ENCODE data around the gene NATD1. TPM values are rescaled to one million over a fixed set of nuclear protein-coding genes. Genes with fewer than 3 reads are reported as not detected.
A peak's percentile ranks its signal among the peaks of the same experiment; 100 is the strongest.

NATD1 gene
- total RNA-seq, 2 experiments from 2014 or later, result 1.8 to 1.9 TPM

DNA sequence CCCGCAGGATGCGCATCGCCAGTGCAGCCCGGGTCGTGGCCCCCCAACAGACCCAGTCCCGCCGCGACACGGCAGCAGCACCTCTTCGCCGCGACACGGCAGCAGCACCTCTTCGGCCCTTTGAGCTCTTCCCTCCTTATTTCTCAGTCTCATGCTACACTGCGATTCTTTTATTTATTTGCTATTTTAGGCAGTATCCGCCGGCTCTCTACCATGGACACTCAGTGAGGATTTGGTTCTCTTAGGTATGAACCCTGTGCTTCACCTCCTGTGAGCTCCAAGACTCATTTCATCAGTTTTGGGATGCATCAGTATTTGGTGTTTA, 23.0 kb upstream of the NATD1 start:
- H3K9me3 Mint-ChIP-seq (ENCODE audit: low read depth), result no peaks in the 10 kb centered on the region
- H3K4me1 Mint-ChIP-seq, result peaks cover 35% of the 10 kb centered on the region
- DNase-seq, result no peak
- H3K27ac Mint-ChIP-seq, result no peak overlapping the region
- no peak for ATAC-seq
- H3K4me3 Mint-ChIP-seq, result peak overlapping the region; percentile 67
- no peaks in the 10 kb centered on the region for H3K27me3 Mint-ChIP-seq
- no peaks in the 10 kb centered on the region for H3K36me3 Mint-ChIP-seq
- CTCF ChIA-PET, result interaction anchor here (0.8 to 3.6 kb wide), 7 partner anchors 10 to 237 kb away, joined by 3 to 30 read pairs (median 6); partner anchors contain the start of gene DHRS7B

DNA sequence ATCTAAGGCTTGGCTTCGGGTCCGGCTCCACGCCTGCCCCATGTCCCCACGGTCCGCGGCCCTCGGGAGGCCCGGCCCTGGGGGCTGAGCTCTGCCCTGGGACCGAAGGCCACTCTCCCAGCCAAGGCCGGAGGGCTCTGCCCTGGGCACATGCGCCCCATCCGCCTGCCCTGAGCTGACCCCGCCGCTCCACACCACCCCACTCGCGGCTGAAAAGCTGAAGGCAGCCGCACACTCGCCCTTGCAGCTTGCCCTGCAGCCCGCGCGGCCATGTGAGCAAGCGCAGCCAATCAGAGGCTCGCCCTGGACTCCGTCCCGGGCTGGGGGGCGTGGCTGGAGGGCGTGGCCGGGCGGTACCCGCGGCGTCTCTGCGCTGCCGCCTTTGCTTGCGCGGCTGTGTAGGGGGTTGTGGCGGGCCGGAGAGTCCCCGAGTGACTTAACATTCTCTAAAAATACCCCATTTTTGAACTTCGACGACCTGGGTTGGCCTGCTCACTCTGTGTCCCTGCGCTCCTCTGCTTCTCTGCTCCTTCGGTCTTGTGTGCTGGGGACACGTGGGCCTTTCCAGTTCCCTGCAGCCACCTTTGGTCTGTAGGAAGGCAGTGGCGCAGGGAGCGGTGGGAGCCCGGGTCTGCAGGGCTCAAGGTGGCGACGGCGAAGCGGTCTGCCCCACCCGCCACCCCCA, 22.5 kb upstream of the NATD1 start:
- H3K36me3 Mint-ChIP-seq, result no peaks in the 10 kb centered on the region
- H3K4me3 Mint-ChIP-seq, result peak overlapping the region; percentile 67
- H3K4me1 Mint-ChIP-seq, result peaks cover 35% of the 10 kb centered on the region
- CTCF ChIA-PET, result interaction anchor here (0.8 to 3.6 kb wide), 7 partner anchors 9 to 237 kb away, joined by 3 to 30 read pairs (median 6); partner anchors contain the start of gene DHRS7B
- H3K27ac Mint-ChIP-seq, result peak overlapping the region; percentile 65
- DNase-seq (peak; percentile 95), ATAC-seq (peak; percentile 93)
- H3K27me3 Mint-ChIP-seq, result no peaks in the 10 kb centered on the region
- no peaks in the 10 kb centered on the region for H3K9me3 Mint-ChIP-seq (ENCODE audit: low read depth)

DNA sequence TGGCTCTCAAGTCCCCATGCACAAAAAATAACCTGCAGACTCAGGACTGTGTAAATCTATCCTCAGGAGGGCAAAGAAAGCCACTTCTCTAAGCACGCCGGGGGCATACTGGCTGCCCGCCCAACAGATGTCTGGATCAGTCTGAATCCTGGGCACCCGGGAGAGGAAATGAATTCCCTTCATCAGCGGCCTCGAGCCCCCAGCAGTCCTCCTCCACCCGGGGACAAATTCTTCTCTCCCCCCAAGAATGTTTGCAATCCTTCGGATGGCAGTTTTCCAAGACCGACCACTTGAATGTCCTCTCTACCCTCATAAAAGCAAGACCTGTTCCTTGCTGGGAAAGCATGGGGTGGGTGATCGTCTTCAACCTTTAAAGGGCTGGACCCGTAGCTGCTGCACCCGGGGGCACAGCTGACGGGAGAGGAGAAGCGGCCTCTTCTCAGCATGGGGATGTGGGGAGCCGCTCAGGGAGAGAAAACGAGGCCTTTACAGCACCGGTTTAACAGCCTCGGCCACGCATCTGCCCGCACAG, 21.9 kb upstream of the NATD1 start:
- Mint-ChIP-seq H3K9me3 (ENCODE audit: low read depth) (no peaks in the 10 kb centered on the region), H3K4me1 (peaks cover 31% of the 10 kb centered on the region), H3K36me3 (no peaks in the 10 kb centered on the region), H3K4me3 (peak overlapping the region; percentile 67), H3K27me3 (no peaks in the 10 kb centered on the region), H3K27ac (peak overlapping the region; percentile 1)
- no peak for DNase-seq
- CTCF ChIA-PET, result interaction anchor here (1.0 to 3.6 kb wide), 5 partner anchors 9 to 238 kb away, joined by 3 to 30 read pairs (median 7); no protein-coding TSS in a partner anchor
- peak; percentile 5 for ATAC-seq

DNA sequence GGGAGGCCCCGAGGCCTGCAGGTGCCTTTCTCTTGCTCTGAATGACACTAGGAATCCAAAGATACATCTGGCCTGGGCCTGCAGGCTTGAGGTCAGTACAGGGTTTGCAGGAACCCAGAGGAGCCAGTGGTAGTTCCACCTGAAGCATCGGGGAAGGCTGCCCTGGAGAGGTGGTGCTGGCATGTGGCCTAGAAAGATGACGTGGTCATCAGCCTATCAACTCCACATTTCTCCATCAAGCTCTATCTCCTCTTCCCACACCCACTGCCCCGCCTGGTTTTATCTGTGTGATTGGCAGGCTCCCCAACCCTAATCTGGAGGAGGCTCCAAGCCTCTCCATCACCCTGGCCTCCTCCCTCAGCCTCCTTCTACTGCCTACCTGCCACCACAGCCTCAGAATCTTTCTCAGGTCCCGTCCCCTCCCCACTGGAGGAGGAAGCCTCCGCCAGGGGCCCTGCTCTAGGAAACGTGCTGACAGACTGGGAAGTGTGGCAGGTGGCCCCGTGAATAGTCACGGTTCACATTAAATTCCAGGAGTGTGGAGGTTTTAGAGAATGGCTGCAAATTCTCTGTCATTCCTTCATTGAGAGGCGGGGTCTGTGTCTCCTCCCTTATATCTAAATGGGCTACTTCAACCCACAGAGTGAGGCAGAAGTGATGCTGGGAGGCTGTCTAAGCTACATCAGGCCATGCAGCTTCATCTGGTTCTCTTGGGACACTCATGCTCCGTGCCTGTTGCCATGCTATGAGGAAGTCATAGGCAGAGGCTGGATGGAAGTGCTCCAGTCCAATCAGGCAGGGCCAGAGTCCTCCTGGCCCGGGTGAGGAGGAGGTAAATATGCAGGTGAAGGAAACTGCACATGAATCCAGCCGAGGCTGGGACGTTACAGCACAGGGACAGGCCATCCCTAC, 19.9 kb upstream of the NATD1 start:
- DNase-seq (no peak), ATAC-seq (no peak)
- Mint-ChIP-seq H3K36me3 (no peaks in the 10 kb centered on the region), H3K27ac (no peak overlapping the region), H3K4me1 (peaks cover 25% of the 10 kb centered on the region), H3K4me3 (no peak overlapping the region), H3K9me3 (ENCODE audit: low read depth) (no peaks in the 10 kb centered on the region), H3K27me3 (no peaks in the 10 kb centered on the region)
- CTCF ChIA-PET, result no interaction called here

DNA sequence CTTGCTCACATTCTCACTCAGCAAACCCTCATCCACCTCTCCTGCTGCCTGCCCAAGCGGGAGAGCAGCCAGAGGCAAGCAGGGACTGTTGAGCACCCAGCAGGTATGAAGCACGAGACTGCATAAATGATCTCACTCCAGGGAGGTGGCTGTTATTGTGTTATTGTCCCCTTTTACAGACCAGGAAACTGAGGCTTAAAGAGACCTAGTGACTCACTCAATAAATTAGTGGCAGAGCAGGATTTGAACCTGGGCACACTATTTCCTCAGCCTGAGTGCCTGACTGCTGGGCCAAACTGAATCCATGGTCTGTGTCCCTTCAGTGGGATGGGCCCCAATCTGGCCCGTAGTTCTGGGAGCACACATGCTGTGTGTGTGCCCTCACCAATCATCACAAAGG, 19.0 kb upstream of the NATD1 start:
- H3K4me1 Mint-ChIP-seq, result peaks cover 31% of the 10 kb centered on the region
- no peaks in the 10 kb centered on the region for H3K27me3 Mint-ChIP-seq
- no peak overlapping the region for H3K4me3 Mint-ChIP-seq
- H3K36me3 Mint-ChIP-seq, result no peaks in the 10 kb centered on the region
- H3K27ac Mint-ChIP-seq, result no peak overlapping the region
- ATAC-seq (no peak), DNase-seq (no peak)
- CTCF ChIA-PET, result no interaction called here
- H3K9me3 Mint-ChIP-seq (ENCODE audit: low read depth), result no peaks in the 10 kb centered on the region

DNA sequence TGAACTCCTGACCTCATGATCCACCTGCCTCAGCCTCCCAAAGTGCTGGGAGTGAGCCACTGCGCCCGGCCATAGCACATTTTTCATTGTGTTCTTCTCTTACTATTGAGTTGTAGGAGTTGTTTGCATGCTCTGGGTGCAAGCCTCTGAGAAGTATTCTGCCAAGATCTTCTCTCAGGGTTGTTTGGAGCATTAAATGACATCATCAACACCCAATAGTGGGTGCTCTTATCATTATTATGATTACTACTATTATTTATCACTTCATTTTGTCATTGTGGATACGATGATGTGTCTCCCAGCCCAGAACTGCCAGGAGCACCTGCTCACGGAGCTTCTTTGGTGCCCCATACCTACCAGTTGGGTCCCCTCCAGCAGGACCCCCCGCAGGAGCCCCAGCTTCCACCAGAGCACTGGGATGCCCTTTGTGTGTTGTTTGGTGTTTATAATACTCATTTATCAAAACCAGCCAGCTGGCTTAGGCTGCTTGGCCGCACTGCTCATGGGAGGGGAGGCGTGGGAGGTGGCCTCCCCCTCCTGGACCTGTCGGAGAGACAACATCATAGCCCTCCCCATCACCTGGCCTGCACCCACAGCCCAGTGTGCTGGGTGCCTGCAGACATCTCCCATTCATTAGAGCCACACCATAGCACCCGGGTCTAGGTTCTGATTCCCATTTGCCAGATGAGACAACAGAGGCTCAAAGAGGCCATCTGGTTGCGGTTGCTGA, 18.4 kb upstream of the NATD1 start:
- ATAC-seq, result no peak
- H3K9me3 Mint-ChIP-seq (ENCODE audit: low read depth), result no peaks in the 10 kb centered on the region
- no peak for DNase-seq
- no peak overlapping the region for H3K27ac Mint-ChIP-seq
- H3K36me3 Mint-ChIP-seq, result no peaks in the 10 kb centered on the region
- CTCF ChIA-PET, result interaction anchor here (0.9 kb wide), 1 partner anchor 8 kb away, joined by 3 read pairs; no protein-coding TSS in a partner anchor
- H3K27me3 Mint-ChIP-seq, result no peaks in the 10 kb centered on the region
- peaks cover 33% of the 10 kb centered on the region for H3K4me1 Mint-ChIP-seq
- H3K4me3 Mint-ChIP-seq, result no peak overlapping the region

DNA sequence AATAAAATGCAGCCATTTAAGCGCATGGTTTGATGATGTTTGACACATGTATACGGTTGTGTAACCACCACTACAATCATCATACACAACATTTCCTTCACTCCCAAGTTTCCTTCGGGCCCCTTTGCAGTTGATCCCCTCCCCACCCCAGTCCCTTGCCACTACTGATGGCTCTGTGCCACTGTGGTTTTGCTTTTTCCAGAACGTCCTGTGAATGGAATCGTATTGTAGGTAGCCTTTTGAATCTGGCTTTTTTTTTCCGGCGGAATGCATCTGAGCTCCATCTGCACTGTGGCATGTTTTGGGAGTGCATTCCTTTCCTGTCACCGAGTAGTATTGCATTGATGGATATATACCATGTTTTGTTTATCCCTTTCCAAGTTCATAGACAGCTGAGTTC, 16.2 kb upstream of the NATD1 start:
- Mint-ChIP-seq H3K36me3 (no peaks in the 10 kb centered on the region), H3K4me1 (peaks cover 22% of the 10 kb centered on the region), H3K27ac (no peak overlapping the region), H3K27me3 (peaks cover 4% of the 10 kb centered on the region), H3K4me3 (no peak overlapping the region), H3K9me3 (ENCODE audit: low read depth) (no peaks in the 10 kb centered on the region)
- DNase-seq (no peak), ATAC-seq (no peak)
- CTCF ChIA-PET, result interaction anchor here (1.6 kb wide), 1 partner anchor 10 kb away, joined by 4 read pairs; no protein-coding TSS in a partner anchor

DNA sequence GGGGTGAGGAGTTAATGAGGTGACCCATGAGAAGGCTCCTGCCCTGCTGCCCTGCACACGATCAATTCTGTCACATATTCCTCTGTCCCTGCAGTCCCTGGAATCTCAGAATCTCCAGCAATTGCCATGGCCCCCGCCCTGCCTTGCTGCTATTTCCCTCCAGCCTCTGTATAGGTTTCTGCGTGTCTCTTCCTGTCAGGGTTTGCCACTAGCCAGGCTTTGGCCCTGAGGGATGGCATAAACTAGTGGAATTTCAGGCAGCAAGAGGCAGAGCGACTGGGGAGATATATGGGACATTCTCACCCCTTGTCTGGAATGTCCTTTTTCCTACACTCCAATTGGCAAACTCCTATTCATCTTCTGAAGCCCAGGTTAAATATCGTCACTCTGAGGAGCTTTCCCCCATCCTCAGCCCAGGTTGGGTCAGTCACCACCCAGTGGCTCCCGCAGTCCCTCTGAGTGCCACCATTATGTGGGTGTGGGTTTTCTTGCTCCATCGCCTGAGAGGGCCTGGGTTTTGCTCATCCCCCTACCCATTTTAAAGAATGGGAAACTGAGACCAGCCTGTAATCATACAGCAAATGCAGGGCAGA, 15.5 kb upstream of the NATD1 start:
- H3K27ac Mint-ChIP-seq, result peak overlapping the region; percentile 74
- no peaks in the 10 kb centered on the region for H3K9me3 Mint-ChIP-seq (ENCODE audit: low read depth)
- ATAC-seq (no peak), DNase-seq (no peak)
- peaks cover 4% of the 10 kb centered on the region for H3K27me3 Mint-ChIP-seq
- CTCF ChIA-PET, result interaction anchor here (1.1 to 2.9 kb wide), 4 partner anchors 11 to 149 kb away, joined by 3 to 14 read pairs (median 4); no protein-coding TSS in a partner anchor
- H3K36me3 Mint-ChIP-seq, result no peaks in the 10 kb centered on the region
- H3K4me1 Mint-ChIP-seq, result peaks cover 22% of the 10 kb centered on the region
- no peak overlapping the region for H3K4me3 Mint-ChIP-seq

DNA sequence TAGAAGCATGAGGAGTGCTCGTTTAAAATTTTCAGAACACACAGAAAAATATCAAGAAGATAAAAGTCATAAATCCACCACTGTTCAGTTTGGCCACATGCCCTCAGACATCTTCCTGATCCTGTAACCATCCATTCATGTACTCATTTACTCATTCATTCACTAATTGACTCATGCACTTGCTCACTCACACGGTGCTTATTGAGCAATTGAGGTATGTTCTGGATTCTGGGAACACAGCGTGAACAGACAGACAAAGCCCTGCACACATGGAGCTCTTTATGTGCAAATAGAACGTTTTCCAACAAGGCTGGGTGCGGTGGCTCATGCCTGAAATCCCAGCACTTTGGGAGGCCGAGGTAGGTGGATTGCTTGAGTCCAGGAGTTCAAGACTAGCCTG, 10.2 kb upstream of the NATD1 start:
- no peak for ATAC-seq
- DNase-seq, result no peak
- H3K9me3 Mint-ChIP-seq (ENCODE audit: low read depth), result no peaks in the 10 kb centered on the region
- no peak overlapping the region for H3K4me3 Mint-ChIP-seq
- peaks cover 20% of the 10 kb centered on the region for H3K4me1 Mint-ChIP-seq
- CTCF ChIA-PET, result interaction anchor here (1.8 kb wide), 1 partner anchor 17 kb away, joined by 6 read pairs; no protein-coding TSS in a partner anchor
- peaks cover 4% of the 10 kb centered on the region for H3K27me3 Mint-ChIP-seq
- no peak overlapping the region for H3K27ac Mint-ChIP-seq
- no peaks in the 10 kb centered on the region for H3K36me3 Mint-ChIP-seq

DNA sequence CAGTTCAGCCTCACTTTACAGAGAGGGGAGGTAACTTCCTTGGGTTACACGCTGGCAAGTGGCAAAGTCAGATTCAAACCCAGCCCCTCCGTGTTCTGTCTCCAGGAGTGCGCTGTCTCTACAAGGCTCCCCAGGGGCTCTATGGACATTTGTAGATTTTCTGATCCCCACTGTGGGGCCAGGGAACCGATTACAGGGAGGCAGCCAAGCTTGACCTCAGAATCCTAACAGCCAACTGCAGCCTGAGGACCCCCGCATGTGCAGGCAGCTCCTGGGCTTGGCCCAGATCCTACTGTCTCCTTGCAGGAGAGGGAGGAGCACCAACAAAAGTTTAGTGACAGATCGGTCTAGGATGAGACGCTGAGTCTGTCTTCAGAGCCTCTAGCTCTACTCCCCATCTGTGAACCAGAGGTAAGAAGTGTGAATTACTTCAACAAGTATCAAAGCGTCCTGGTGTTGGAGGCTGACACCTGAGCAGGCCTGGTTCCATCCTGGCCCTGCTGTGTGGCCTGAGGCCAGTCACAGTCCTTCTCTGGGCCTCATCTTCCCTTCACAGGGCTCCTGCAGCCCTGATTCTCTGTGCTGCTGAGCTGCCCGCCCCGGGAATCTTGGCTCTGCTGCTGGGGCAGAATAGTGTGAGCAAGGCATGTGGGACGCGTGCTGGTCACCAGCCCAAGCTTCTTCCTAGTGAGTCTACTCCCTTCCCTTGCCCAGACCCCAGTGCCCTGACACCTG, 9.2 kb upstream of the NATD1 start:
- DNase-seq (no peak), ATAC-seq (no peak)
- Mint-ChIP-seq H3K4me3 (no peak overlapping the region), H3K36me3 (no peaks in the 10 kb centered on the region), H3K27me3 (peaks cover 4% of the 10 kb centered on the region), H3K4me1 (peaks cover 11% of the 10 kb centered on the region), H3K27ac (no peak overlapping the region), H3K9me3 (ENCODE audit: low read depth) (no peaks in the 10 kb centered on the region)
- CTCF ChIA-PET, result interaction anchor here (0.9 kb wide), 1 partner anchor 17 kb away, joined by 3 read pairs; no protein-coding TSS in a partner anchor

DNA sequence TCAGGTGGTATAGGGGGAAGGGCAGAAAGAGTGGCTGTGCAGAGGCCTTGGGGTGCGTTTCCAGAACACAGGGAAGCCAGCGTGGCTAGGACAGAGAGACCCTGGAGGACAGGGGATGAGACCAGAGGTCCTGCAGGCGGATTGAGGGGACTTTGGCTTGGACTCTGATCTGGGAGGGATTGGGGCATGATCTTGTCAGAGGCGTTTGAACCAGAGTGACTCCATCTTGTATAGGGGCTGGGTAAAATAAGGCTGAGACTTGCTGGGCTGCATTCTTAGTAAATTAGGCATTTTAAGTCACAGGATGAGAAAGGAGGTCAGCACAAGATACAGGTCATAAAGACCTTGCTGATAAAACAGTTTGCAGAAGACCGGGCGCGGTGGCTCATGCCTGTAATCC, 5.4 kb upstream of the NATD1 start:
- DNase-seq (no peak), ATAC-seq (no peak)
- no peak overlapping the region for H3K4me3 Mint-ChIP-seq
- H3K36me3 Mint-ChIP-seq, result no peaks in the 10 kb centered on the region
- H3K27ac Mint-ChIP-seq, result no peak overlapping the region
- no peaks in the 10 kb centered on the region for H3K9me3 Mint-ChIP-seq (ENCODE audit: low read depth)
- H3K4me1 Mint-ChIP-seq, result peaks cover 14% of the 10 kb centered on the region
- CTCF ChIA-PET, result no interaction called here
- H3K27me3 Mint-ChIP-seq, result peaks cover 4% of the 10 kb centered on the region
